ENCODE data around the gene ASPHD1.
"Not testable (repeated sequence)": the region's sequence is repeated elsewhere in the genome, so short reads cannot be mapped to it uniquely, and the experiment has no call there.

Gene ASPHD1

DNA sequence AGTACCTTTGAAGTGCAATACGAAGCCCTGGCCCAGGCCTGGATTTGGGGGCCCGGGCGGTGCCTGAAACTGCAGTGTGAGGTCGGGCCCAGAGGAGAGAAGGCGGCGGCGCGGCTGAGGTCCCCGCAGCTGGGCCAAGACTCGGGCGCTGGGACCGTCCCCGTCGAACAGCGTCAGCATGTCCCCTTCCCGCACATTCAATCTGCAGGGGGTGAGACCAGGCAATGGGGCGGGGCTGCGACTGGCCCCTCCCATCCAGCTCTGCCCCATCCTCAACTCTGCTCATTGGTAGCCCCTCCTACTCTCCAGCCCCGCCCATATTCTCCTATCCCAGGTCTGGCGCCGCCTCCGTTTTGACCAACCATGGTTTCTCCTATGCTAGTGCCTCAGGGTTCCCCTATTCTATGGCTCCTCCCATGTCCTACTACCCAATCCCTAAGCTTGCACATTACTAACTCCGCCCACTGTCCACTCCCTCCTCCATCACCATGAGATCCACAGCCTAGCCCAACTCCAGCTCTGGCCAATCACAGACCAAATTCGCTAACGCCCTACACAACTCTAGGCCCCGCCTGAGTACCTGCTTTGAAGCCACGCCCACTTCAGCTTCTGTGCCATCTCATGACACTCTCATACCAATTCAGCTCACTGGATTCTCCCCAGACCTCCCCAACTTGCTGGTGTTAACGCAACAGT, 22.9 kb upstream of the ASPHD1 start:
- peak; percentile 56 for DNase-seq (ENCODE audit: low read depth)

GRCh38 chr16:29878172-29878571, 22.1 kb upstream of the ASPHD1 start:
- DNase-seq (ENCODE audit: low read depth): no peak

GRCh38 chr16:29881050-29881449, 19.2 kb upstream of the ASPHD1 start:
- DNase-seq (ENCODE audit: low read depth): no peak

DNA sequence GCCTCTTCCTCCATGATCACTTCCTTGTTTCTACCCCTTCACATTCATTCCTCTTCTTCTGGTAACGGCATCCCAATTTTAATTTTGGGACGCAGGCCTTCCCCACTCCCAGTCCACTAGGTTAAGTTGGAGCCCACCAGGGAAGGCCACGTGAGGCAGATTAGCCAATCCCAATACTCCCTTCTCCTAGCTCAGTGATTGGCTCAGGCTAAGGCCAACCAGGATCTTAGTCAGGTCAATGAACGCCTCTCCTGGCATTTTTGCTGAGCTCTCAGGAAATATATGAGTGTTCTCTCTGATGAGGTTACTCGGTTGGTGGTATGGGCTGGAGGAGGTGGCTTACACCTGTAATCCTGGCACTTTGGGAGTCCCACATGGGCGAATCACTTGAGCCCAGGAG, 16.3 kb upstream of the ASPHD1 start:
- no peak for DNase-seq (ENCODE audit: low read depth)

GRCh38 chr16:29889372-29889771, 10.9 kb upstream of the ASPHD1 start:
- DNase-seq (ENCODE audit: low read depth): not testable (repeated sequence)

- no peak for DNase-seq (ENCODE audit: low read depth)
Observed at GRCh38 chr16:29891525-29892457, 8.5 kb upstream of the ASPHD1 start.

GRCh38 chr16:29892458-29892813, 7.9 kb upstream of the ASPHD1 start:
- no peak for DNase-seq (ENCODE audit: low read depth)

- DNase-seq (ENCODE audit: low read depth): no peak
Observed at GRCh38 chr16:29893553-29893952, 6.7 kb upstream of the ASPHD1 start.

GRCh38 chr16:29894352-29894751, 5.9 kb upstream of the ASPHD1 start:
- DNase-seq (ENCODE audit: low read depth): no peak

DNA sequence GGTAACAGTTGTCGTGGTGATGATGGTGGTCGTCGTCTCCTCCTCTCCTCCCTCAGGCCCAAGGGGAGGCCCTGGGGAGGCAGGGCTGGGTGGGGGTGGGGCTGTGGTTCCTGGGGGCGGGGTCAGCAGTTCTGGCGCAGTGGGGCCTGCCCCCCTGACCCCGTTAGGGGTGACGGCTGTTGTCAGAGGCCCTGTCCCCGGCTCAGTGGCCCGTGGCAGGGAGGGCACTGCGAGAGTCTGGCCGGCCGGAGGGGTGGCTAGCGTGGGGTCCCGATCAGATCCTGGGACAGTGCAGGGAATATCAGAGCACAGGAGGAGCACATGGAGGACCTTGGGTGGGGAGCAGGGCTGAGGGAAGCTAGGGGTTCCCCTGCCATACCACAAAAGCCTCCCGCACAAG, 3.4 kb upstream of the ASPHD1 start:
- no peak for DNase-seq (ENCODE audit: low read depth)

DNA sequence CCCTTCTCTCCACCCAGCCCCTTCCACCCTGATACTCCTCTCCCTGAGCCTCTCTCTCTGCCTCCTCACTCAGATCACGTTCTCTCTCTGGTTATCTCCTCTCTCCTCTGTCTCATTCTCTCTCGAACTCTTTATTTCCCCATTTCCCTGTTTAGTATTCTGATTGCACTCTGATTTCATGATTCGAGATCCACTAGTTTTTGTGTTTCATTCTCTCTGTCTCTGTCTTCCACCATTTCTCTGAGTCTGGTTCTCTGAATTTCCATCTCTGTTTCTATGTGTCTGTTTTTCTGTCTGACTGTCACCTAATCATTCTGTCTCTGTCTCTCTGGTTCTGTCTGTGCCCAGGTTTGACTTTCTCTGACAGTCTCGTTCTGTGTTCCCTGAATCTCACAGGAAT, 3.0 kb upstream of the ASPHD1 start:
- DNase-seq (ENCODE audit: low read depth): no peak

- no peak for DNase-seq (ENCODE audit: low read depth)
Observed at GRCh38 chr16:29898135-29898803, 2.0 kb upstream of the ASPHD1 start.

GRCh38 chr16:29898804-29899515, 1.3 kb upstream of the ASPHD1 start:
- no peak for DNase-seq (ENCODE audit: low read depth)

DNA sequence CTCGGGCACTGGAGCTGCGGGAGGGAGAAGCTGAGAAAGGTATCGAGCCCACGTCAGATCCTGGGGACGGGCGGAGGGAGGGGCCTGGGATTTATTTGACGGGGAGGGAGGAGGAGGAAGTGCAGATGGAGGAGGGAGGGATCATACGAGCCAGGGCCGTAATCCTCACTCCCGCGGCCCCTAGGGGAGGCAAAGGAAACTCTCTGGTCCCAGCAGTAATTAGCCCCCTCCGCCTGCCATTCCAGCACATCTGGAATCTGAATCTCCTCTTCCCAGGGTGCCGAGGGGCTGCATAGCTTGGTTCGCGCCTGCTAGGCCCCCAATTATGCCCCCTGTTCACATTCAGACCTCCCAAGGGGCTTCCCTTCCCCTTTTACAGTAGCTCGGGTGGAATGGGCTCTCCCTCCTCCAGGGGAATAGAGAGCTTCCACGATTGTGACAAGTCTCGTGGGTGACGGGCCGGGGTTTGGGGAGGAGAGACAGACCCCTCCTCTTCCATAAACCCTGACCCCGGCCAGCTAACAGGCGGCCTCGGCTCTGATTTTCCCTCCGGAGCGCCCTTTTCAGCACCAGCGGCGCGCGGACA, 679 bp upstream of the ASPHD1 start, which contains the start of gene SEZ6L2:
Gene SEZ6L2 (minus strand): TSS at position 35 of the 586 bp plus-strand sequence. CDS start 531 bp downstream, outside the sequence.
- peak; percentile 96 for DNase-seq (ENCODE audit: low read depth)

GRCh38 chr16:29900888-29901606, 759 bp downstream of the ASPHD1 start:
- DNase-seq (ENCODE audit: low read depth): no peak

GRCh38 chr16:29901607-29901945, 1.3 kb downstream of the ASPHD1 start:
- no peak for DNase-seq (ENCODE audit: low read depth)

DNA sequence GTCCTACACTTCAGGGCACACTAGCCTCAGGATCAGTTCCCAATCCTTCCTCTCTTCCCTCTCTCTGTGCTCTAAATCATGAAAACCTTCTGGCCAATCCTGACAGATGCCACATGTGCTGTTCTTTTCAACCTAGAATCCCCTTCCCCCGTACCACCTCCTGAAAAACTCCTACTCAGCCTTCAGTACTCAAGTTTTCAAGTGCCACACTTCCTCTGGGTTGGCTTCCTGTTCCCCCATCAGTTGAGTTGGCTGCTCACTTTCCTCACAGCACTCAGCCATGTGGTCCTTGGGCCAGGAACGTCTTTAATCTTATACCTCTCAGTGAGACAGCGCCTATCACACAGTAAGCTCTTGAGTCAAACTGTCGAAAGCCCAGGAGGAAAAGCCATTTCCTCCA, 3.3 kb downstream of the ASPHD1 start:
- DNase-seq (ENCODE audit: low read depth): no peak

- DNase-seq (ENCODE audit: low read depth): no peak
Observed at GRCh38 chr16:29904947-29905346, 4.7 kb downstream of the ASPHD1 start.

DNA sequence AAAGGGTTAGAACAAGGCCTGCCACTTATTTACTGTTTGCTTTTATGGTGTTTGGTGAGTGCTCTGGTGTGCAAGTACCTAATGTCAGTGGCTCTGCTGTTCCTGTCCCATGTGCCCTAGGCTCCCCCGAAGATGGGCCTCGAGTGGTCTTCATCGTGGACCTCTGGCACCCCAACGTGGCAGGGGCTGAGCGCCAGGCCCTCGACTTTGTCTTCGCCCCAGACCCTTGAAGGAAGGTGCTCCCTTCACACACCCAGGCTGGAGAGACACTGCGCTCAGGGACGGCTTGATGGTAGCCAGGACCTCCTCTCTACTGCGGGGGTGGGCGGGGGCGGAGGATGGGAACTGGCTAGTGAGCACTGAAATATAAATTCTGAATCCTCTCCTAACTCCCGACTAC, 5.4 kb downstream of the ASPHD1 start:
- no peak for DNase-seq (ENCODE audit: low read depth)

DNA sequence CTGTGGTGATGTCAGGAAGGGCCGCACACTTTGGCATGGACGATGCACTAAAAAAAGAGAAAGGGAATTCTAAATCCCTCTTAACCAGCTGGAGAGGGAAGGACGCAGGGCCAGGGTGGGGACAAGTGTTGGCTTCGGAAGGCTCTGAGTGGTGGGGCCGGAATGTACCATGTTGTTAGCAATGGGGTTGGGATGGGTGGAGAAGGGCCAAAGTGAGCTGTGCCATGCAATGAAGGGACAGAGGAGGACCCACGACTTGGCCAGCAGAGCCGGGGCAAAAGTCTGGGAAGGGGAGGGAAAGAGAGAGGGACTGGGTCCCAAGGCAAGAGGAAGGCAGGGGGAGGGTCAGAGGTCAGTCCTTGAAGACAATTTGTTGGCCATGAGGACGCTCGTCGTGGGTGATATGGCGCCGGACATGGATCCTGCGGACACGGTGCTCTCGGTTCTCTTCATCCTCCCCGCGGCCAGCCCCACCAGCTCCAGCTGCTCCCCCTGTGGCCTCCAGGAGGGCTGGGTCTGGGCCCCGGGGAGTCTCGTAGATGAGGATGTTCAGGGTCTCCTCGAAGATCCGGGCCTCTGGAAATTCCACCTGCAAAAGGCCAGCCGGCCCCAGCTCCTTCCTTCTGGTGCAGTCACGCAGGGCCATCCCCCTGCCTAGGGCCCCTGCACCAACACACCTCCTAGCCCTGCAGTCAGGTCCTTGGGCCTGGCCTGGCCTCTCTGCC, 6.4 kb downstream of the ASPHD1 start:
- DNase-seq (ENCODE audit: low read depth): no peak
